ENCODE results near the gene RASGRP4. TPM values are rescaled to one million over a fixed set of nuclear protein-coding genes. Genes with fewer than 3 reads are reported as not detected.
"Not testable (repeated sequence)": the region's sequence is repeated elsewhere in the genome, so short reads cannot be mapped to it uniquely, and the experiment has no call there.

The RASGRP4 gene, protein sequence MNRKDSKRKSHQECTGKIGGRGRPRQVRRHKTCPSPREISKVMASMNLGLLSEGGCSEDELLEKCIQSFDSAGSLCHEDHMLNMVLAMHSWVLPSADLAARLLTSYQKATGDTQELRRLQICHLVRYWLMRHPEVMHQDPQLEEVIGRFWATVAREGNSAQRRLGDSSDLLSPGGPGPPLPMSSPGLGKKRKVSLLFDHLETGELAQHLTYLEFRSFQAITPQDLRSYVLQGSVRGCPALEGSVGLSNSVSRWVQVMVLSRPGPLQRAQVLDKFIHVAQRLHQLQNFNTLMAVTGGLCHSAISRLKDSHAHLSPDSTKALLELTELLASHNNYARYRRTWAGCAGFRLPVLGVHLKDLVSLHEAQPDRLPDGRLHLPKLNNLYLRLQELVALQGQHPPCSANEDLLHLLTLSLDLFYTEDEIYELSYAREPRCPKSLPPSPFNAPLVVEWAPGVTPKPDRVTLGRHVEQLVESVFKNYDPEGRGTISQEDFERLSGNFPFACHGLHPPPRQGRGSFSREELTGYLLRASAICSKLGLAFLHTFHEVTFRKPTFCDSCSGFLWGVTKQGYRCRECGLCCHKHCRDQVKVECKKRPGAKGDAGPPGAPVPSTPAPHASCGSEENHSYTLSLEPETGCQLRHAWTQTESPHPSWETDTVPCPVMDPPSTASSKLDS
- total RNA-seq = 1 to 10 TPM; 4.1 to 9.8 TPM
- 1 to 10 TPM in 1 of 2 donors, under 1 TPM in 1; 0.54 to 4.1 TPM for polyA plus RNA-seq
- long read RNA-seq, donor 1, partial matches to known transcripts = 1 of 1 reads
- long read RNA-seq, donor 1, other reads (novel, unspliced or antisense) = 0 of 1 reads
- long read RNA-seq, donor 2, partial matches to known transcripts = 2 of 4 reads
- long read RNA-seq, donor 2, other reads (novel, unspliced or antisense) = 0 of 4 reads

DNA sequence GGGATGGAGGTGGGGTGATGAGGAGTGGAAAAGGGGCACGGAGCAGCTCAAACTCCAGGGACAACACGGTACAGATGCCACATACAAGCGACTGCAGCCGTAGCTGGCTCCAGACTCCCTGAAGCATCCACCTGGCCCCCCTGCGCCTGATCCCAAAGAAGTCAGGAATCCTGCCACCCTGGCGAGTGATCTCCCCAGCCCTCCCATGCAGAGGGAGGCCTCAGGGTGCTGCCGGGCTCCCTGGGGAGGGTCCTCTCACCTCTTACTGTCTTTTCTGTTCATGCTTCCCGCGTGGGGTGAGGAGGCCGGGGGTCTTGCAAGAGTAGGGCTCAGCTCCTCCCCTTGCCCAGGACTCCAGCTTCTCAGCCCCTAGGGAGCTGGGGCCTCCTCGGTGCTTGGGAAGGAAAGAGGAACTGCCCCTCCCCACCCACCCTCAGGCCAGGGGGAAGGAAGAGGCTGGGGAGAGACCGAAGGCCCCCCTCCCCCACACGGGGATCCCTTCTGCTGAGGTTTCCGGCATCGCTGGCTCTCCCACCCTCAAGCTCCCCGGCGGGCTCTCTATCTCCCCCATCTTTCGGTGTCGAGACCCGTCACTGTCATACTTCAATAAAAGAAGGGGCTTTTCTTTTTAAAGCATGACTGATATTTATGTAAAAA, at the start of gene RASGRP4:
Gene RASGRP4, minus strand, starts transcription at position 410 of the 657 bp plus-strand sequence. Its CDS starts 128 bp downstream, at position 282.
- DNase-seq (peak in 1 of 2 donors; percentile 67), ATAC-seq (ENCODE audit: low FRiP score) (peak; percentile 46)
- Histone ChIP-seq H3K9me3 (ENCODE audit: control insufficient read depth, low read length) (no peaks in the 10 kb centered on the region), H3K27ac (ENCODE audit: low read depth in 1 of 2, low read length in 2 of 2) (no peak within 1 kb of the TSS), H3K27me3 (ENCODE audit: control insufficient read depth in 1 of 2, insufficient read depth in 2 of 2, low read length in 1 of 2) (no peaks in the 10 kb centered on the region), H3K4me1 (ENCODE audit: control insufficient read depth in 1 of 2, insufficient read depth in 2 of 2, low read length in 2 of 2) (no peaks in the 10 kb centered on the region), H3K4me3 (ENCODE audit: low read length in 2 of 2) (no peak within 1 kb of the TSS), H3K36me3 (ENCODE audit: control insufficient read depth in 1 of 2, insufficient read depth in 2 of 2, low read length in 1 of 2) (no peaks in the 10 kb centered on the region)
- 16 to 18% methylated on average over 17 to 20 of the region's 20 CpGs for WGBS, 2 donors
- intact Hi-C loops (cut with DNase I) = no loop called here

DNA sequence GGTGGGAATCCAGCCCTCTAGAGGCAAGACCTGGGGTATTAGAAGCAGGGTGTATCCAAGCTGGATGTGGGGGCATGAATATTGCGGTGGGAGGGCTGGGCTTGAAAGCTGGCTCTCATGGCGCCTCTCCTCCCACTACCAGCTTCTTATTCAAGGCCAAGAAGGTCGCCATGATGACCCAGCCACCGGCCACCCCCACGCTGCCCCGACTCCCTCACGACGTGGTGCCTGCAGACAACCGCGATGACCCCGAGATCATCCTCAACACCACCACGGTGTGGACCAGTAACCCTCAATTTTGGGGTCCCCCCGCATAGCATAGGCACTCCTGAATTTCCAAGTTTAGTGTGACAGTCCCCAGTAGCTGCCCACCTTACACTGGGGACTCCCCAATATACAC, 49.2 kb upstream of the RASGRP4 start:
- Histone ChIP-seq H3K4me1 (ENCODE audit: control insufficient read depth in 1 of 2, insufficient read depth in 2 of 2, low read length in 2 of 2) (no peaks in the 10 kb centered on the region), H3K27ac (ENCODE audit: low read depth in 1 of 2, low read length in 2 of 2) (no peak overlapping the region), H3K36me3 (ENCODE audit: control insufficient read depth in 1 of 2, insufficient read depth in 2 of 2, low read length in 1 of 2) (no peaks in the 10 kb centered on the region), H3K9me3 (ENCODE audit: control insufficient read depth, low read length) (no peaks in the 10 kb centered on the region), H3K4me3 (ENCODE audit: low read length in 2 of 2) (no peak overlapping the region), H3K27me3 (ENCODE audit: control insufficient read depth in 1 of 2, insufficient read depth in 2 of 2, low read length in 1 of 2) (no peaks in the 10 kb centered on the region)
- intact Hi-C loops (cut with DNase I) = no loop called here
- no peak for ATAC-seq (ENCODE audit: low FRiP score)
- WGBS, 2 donors = 87 to 93% methylated on average over 13 of the region's 13 CpGs
- DNase-seq = no peak

- Histone ChIP-seq H3K27ac (ENCODE audit: low read depth in 1 of 2, low read length in 2 of 2) (no peak overlapping the region), H3K27me3 (ENCODE audit: control insufficient read depth in 1 of 2, insufficient read depth in 2 of 2, low read length in 1 of 2) (no peaks in the 10 kb centered on the region), H3K36me3 (ENCODE audit: control insufficient read depth in 1 of 2, insufficient read depth in 2 of 2, low read length in 1 of 2) (no peaks in the 10 kb centered on the region), H3K4me1 (ENCODE audit: control insufficient read depth in 1 of 2, insufficient read depth in 2 of 2, low read length in 2 of 2) (no peaks in the 10 kb centered on the region), H3K4me3 (ENCODE audit: low read length in 2 of 2) (no peak overlapping the region), H3K9me3 (ENCODE audit: control insufficient read depth, low read length) (no peaks in the 10 kb centered on the region)
- whole genome bisulfite sequencing, 2 donors = 89 to 91% methylated on average over 21 of the region's 21 CpGs
- DNase-seq = no peak
- no peak for ATAC-seq (ENCODE audit: low FRiP score)
- intact Hi-C loops (cut with DNase I) = no loop called here
Measured at GRCh38 chr19:38473201-38473600, 47.2 kb upstream of the RASGRP4 start.

DNA sequence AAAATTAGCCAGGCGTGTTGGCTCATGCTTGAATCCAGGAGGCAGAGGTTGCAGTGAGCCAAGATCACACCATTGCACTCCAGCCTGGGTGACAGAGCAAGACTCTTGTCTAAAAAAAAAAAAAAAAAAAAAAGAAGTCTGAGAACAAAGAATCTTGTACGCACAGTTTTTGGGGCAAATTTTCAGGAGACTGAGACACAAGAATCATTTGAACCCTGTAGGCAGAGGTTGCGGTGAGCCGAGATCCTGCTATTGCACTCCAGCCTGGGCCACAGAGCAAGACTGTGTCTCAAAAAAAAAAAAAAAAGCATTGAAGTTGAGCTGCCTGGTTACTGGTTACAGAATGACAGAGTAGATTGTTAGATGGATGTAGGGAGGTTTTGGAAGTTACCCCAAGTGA, 46.7 kb upstream of the RASGRP4 start:
- intact Hi-C loops (cut with DNase I); H3K27me3 ChIP-seq (ENCODE audit: control insufficient read depth in 1 of 2, insufficient read depth in 2 of 2, low read length in 1 of 2); H3K4me1 ChIP-seq (ENCODE audit: control insufficient read depth in 1 of 2, insufficient read depth in 2 of 2, low read length in 2 of 2); ATAC-seq (ENCODE audit: low FRiP score); DNase-seq; H3K36me3 ChIP-seq (ENCODE audit: control insufficient read depth in 1 of 2, insufficient read depth in 2 of 2, low read length in 1 of 2); H3K9me3 ChIP-seq (ENCODE audit: control insufficient read depth, low read length); H3K4me3 ChIP-seq (ENCODE audit: low read length in 2 of 2); H3K27ac ChIP-seq (ENCODE audit: low read depth in 1 of 2, low read length in 2 of 2): not testable (repeated sequence)
- 84 to 88% methylated on average over 4 of the region's 4 CpGs for WGBS, 2 donors

- no peak overlapping the region for H3K27ac ChIP-seq (ENCODE audit: low read depth in 1 of 2, low read length in 2 of 2)
- DNase-seq (no peak), ATAC-seq (ENCODE audit: low FRiP score) (no peak)
- H3K4me1 ChIP-seq (ENCODE audit: control insufficient read depth in 1 of 2, insufficient read depth in 2 of 2, low read length in 2 of 2) = no peaks in the 10 kb centered on the region
- 78 to 84% methylated on average over 12 of the region's 12 CpGs for WGBS, 2 donors
- H3K36me3 ChIP-seq (ENCODE audit: control insufficient read depth in 1 of 2, insufficient read depth in 2 of 2, low read length in 1 of 2) = no peaks in the 10 kb centered on the region
- H3K9me3 ChIP-seq (ENCODE audit: control insufficient read depth, low read length) = no peaks in the 10 kb centered on the region
- H3K4me3 ChIP-seq (ENCODE audit: low read length in 2 of 2) = no peak overlapping the region
- intact Hi-C loops (cut with DNase I) = no loop called here
- H3K27me3 ChIP-seq (ENCODE audit: control insufficient read depth in 1 of 2, insufficient read depth in 2 of 2, low read length in 1 of 2) = no peaks in the 10 kb centered on the region
Measured at GRCh38 chr19:38470788-38471480, 44.9 kb upstream of the RASGRP4 start.

- Histone ChIP-seq H3K27ac (ENCODE audit: low read depth in 1 of 2, low read length in 2 of 2) (no peak overlapping the region), H3K36me3 (ENCODE audit: control insufficient read depth in 1 of 2, insufficient read depth in 2 of 2, low read length in 1 of 2) (no peaks in the 10 kb centered on the region), H3K4me3 (ENCODE audit: low read length in 2 of 2) (no peak overlapping the region), H3K9me3 (ENCODE audit: control insufficient read depth, low read length) (no peaks in the 10 kb centered on the region), H3K27me3 (ENCODE audit: control insufficient read depth in 1 of 2, insufficient read depth in 2 of 2, low read length in 1 of 2) (no peaks in the 10 kb centered on the region), H3K4me1 (ENCODE audit: control insufficient read depth in 1 of 2, insufficient read depth in 2 of 2, low read length in 2 of 2) (no peaks in the 10 kb centered on the region)
- 67 to 76% methylated on average over 5 of the region's 5 CpGs for WGBS, 2 donors
- DNase-seq = no peak
- intact Hi-C loops (cut with DNase I) = no loop called here
- no peak for ATAC-seq (ENCODE audit: low FRiP score)
Measured at GRCh38 chr19:38469151-38469550, 43.1 kb upstream of the RASGRP4 start.

DNA sequence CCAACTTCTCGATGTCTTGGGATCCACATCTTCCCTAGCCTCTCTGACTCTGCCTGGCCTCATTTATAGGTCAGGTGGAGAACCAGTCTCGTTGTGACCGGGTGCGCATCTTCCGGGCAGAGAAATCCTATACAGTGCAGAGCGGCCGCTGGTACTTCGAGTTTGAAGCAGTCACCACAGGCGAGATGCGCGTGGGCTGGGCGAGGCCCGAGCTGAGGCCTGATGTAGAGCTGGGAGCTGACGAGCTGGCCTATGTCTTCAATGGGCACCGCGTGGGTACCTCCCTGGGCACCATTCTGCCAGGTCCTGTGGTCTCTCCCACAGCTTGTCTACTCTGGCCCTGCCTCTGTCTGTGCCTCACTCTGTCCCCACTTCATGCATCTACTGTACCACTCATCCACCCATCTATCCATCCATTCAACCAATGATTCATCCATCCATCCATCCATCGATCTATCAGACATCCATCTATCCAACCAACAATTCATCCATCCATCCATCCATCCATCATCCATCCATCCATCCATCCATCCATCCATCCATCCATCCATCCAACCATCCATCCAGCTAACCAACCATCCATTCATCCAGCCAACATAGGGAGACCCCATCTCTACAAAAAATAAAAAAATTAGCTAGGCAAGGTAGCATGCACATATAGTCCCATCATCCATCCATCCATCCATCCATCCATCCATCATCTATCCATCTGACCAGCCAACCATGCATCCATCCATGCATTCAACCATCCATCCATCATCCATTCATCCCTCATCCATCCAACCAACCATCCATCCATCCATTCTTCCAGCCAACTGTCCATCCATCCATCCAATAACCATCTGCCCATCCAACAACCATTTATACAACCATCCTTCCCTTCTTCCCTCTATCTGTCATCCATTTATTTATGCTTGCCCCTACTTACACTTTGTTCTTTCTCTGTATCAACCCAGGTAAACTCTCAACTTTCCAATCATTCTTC, 41.8 kb upstream of the RASGRP4 start:
- intact Hi-C loops (cut with DNase I) = no loop called here
- Histone ChIP-seq H3K27me3 (ENCODE audit: control insufficient read depth in 1 of 2, insufficient read depth in 2 of 2, low read length in 1 of 2) (no peaks in the 10 kb centered on the region), H3K4me3 (ENCODE audit: low read length in 2 of 2) (no peak overlapping the region), H3K9me3 (ENCODE audit: control insufficient read depth, low read length) (no peaks in the 10 kb centered on the region), H3K27ac (ENCODE audit: low read depth in 1 of 2, low read length in 2 of 2) (no peak overlapping the region), H3K4me1 (ENCODE audit: control insufficient read depth in 1 of 2, insufficient read depth in 2 of 2, low read length in 2 of 2) (no peaks in the 10 kb centered on the region), H3K36me3 (ENCODE audit: control insufficient read depth in 1 of 2, insufficient read depth in 2 of 2, low read length in 1 of 2) (no peaks in the 10 kb centered on the region)
- no peak for ATAC-seq (ENCODE audit: low FRiP score)
- no peak for DNase-seq
- WGBS, 2 donors = 93% methylated on average over 17 of the region's 17 CpGs
